Fibroblast of lung (primary cell): ENCODE data around the gene HOXA11. TPM values are rescaled to one million over a fixed set of nuclear protein-coding genes. Genes with fewer than 3 reads are reported as not detected.

Source experiments
- DNase-seq, 2 donors: peaks; one replicate each; pipeline versions ENCODE4 v3.0.0 to v3.0.0-alpha.2; 2010; ENCODE audit warnings: low read depth in 2 of 2
- H2AFZ ChIP-seq: 2 replicates; pipeline ENCODE4 v1.5.1; 2012; ENCODE audit warnings: low read length, control low read depth, inconsistent platforms
- H3K27ac ChIP-seq: 2 replicates; pipeline ENCODE4 v1.5.1; 2011; ENCODE audit warnings: low read length, control low read depth; ENCODE audit not compliant: insufficient read depth
- H3K27me3 ChIP-seq: 2 replicates; pipeline ENCODE4 v1.5.1; 2011; ENCODE audit warnings: mild to moderate bottlenecking, low read length; ENCODE audit not compliant: control insufficient read depth, insufficient read depth
- H3K36me3 ChIP-seq: 2 replicates; pipeline ENCODE4 v1.5.1; 2011; ENCODE audit warnings: low read length; ENCODE audit not compliant: control insufficient read depth, insufficient read depth
- H3K4me1 ChIP-seq: 2 replicates; pipeline ENCODE4 v1.5.1; 2011; ENCODE audit warnings: low read length; ENCODE audit not compliant: control insufficient read depth, insufficient read depth; ENCODE audit errors: extremely low read depth
- H3K4me2 ChIP-seq: 2 replicates; pipeline ENCODE4 v1.5.1; 2011; ENCODE audit warnings: low read length, control low read depth; ENCODE audit not compliant: insufficient read depth; ENCODE audit errors: extremely low read depth
- H3K4me3 ChIP-seq, 4 experiments: fragments of 200-600 bp in 1 of 4; sonication (generic) in 1 of 4; replicated peaks in 1 of 4; 2 replicates each; pipeline ENCODE4 v1.5.1; 2011 to 2016; ENCODE audit warnings: low read length in 4 of 4, low read depth in 3 of 4, mild to moderate bottlenecking in 3 of 4, control low read depth in 2 of 4, inconsistent platforms in 1 of 4, mixed read lengths in 1 of 4; ENCODE audit not compliant: insufficient read depth in 1 of 4; ENCODE audit errors: control extremely low read depth in 1 of 4
- H3K79me2 ChIP-seq: 2 replicates; pipeline ENCODE4 v1.5.1; 2012; ENCODE audit warnings: mild to moderate bottlenecking, low read length, inconsistent platforms; ENCODE audit not compliant: control insufficient read depth, insufficient read depth
- H3K9ac ChIP-seq: 2 replicates; pipeline ENCODE4 v1.5.1; 2011; ENCODE audit warnings: mild to moderate bottlenecking, low read length, control low read depth; ENCODE audit not compliant: insufficient read depth
- H3K9me3 ChIP-seq: 2 replicates; pipeline ENCODE4 v1.5.1; 2012; ENCODE audit warnings: low read depth, low read length; ENCODE audit not compliant: control insufficient read depth, insufficient read depth
- H4K20me1 ChIP-seq: 2 replicates; pipeline ENCODE4 v1.5.1; 2011; ENCODE audit warnings: low read length; ENCODE audit not compliant: control insufficient read depth, insufficient read depth; ENCODE audit errors: extremely low read depth
- CTCF ChIP-seq, 2 donors: IDR thresholded peaks in 1 of 2; conservative IDR thresholded peaks in 1 of 2; 1 replicate in 1 of 2; 2 replicates in 1 of 2; pipeline ENCODE4 v1.5.1; 2011 to 2012; ENCODE audit warnings: low read length in 2 of 2, control low read depth in 1 of 2, inconsistent platforms in 1 of 2, low read depth in 1 of 2, mild to moderate bottlenecking in 1 of 2
- EZH2 ChIP-seq: IDR thresholded peaks from 2 replicates; pipeline ENCODE4 v1.5.1; 2012; ENCODE audit warnings: low read length, control low read depth, mild to moderate bottlenecking; ENCODE audit errors: missing control alignments
- polyA plus RNA-seq, 2 donors: library from polyadenylated mRNA; depleted of rRNA in 1 of 2; stranded (reverse) in 1 of 2; unstranded in 1 of 2; fragments of >200 nt; gene quantifications; 2 replicates each; pipeline ENCODE4 v1.2.1, GENCODE V29; 2011 to 2012; ENCODE audit warnings: missing spikeins in 1 of 2
- total RNA-seq: library from RNA; depleted of rRNA; stranded (reverse); fragments of >200 nt; gene quantifications from 2 replicates; pipeline ENCODE4 v1.2.1, GENCODE V29; 2014

The HOXA11 gene
- total and polyA plus RNA-seq, 2 donors (not counting 1 experiment from before 2014, with no cell fraction given): 0.18 TPM; not detected in 1

GRCh38 chr7:27194686-27195379 lies 9.8 kb upstream of the HOXA11 start:
- Histone ChIP-seq H3K4me1 (no peaks in the 10 kb centered on the region), H3K9me3 (no peaks in the 10 kb centered on the region), H3K4me2 (no peak overlapping the region), H3K27ac (no peak overlapping the region), H4K20me1 (no peaks in the 10 kb centered on the region), H3K79me2 (no peaks in the 10 kb centered on the region), H3K9ac (no peak overlapping the region), H3K36me3 (no peaks in the 10 kb centered on the region), H2AFZ (no peak overlapping the region), H3K4me3 (no peak overlapping the region), H3K27me3 (peaks cover 72% of the 10 kb centered on the region)
- no peak for TF ChIP-seq CTCF (conservative IDR thresholded peaks at IDR 0.05 in 1 of 2, IDR thresholded peaks at IDR 0.05 in 1 of 2; ENCODE audit: low read depth in 1 of 2, low read length in 2 of 2)
- no peak for TF ChIP-seq EZH2
- DNase-seq: no peak

GRCh38 chr7:27194002-27194352 lies 8.9 kb upstream of the HOXA11 start:
- no peaks in the 10 kb centered on the region for H3K36me3 ChIP-seq
- TF ChIP-seq CTCF (conservative IDR thresholded peaks at IDR 0.05 in 1 of 2, IDR thresholded peaks at IDR 0.05 in 1 of 2; ENCODE audit: low read depth in 1 of 2, low read length in 2 of 2) (no peak), EZH2 (peak; percentile 5)
- H3K79me2 ChIP-seq: no peaks in the 10 kb centered on the region
- H3K9me3 ChIP-seq: no peaks in the 10 kb centered on the region
- H3K27me3 ChIP-seq: peaks cover 76% of the 10 kb centered on the region
- H3K4me3 ChIP-seq: no peak overlapping the region
- no peaks in the 10 kb centered on the region for H3K4me1 ChIP-seq
- no peak overlapping the region for H3K27ac ChIP-seq
- no peak overlapping the region for H2AFZ ChIP-seq
- no peaks in the 10 kb centered on the region for H4K20me1 ChIP-seq
- no peak overlapping the region for H3K9ac ChIP-seq
- H3K4me2 ChIP-seq: no peak overlapping the region
- DNase-seq: no peak

- no peak overlapping the region for H3K27ac ChIP-seq
- no peaks in the 10 kb centered on the region for H3K4me1 ChIP-seq
- TF ChIP-seq CTCF (conservative IDR thresholded peaks at IDR 0.05 in 1 of 2, IDR thresholded peaks at IDR 0.05 in 1 of 2; ENCODE audit: low read depth in 1 of 2, low read length in 2 of 2) (no peak), EZH2 (peak; percentile 91)
- H3K4me2 ChIP-seq: no peak overlapping the region
- no peak for DNase-seq
- no peaks in the 10 kb centered on the region for H4K20me1 ChIP-seq
- H3K9ac ChIP-seq: no peak overlapping the region
- H3K9me3 ChIP-seq: no peaks in the 10 kb centered on the region
- H3K79me2 ChIP-seq: no peaks in the 10 kb centered on the region
- H3K4me3 ChIP-seq: no peak overlapping the region
- no peak overlapping the region for H2AFZ ChIP-seq
- H3K36me3 ChIP-seq: no peaks in the 10 kb centered on the region
- peaks cover 72% of the 10 kb centered on the region for H3K27me3 ChIP-seq
Observed at GRCh38 chr7:27193335-27194001, 8.4 kb upstream of the HOXA11 start.
